SK-N-SH treated with all-trans-retinoic acid at 6 μM for 48 hours (cell line): ENCODE measurements around the gene FPGS.
"Not testable (repeated sequence)": the region's sequence is repeated elsewhere in the genome, so short reads cannot be mapped to it uniquely, and the experiment has no call there.

ENCODE experiments used
- ATAC-seq: fragments of 200-7000 bp; cut with Tn5 transposase; 3 replicates; pipeline ENCODE4 v1.9.1; 2020; ENCODE audit warnings: mild to moderate bottlenecking, moderate library complexity
- ARNTL ChIP-seq: fragments of 450-650 bp; formaldehyde crosslinking; IDR thresholded peaks from 2 replicates; pipeline ENCODE4 v1.5.0; 2020; ENCODE audit warnings: low read depth, mild to moderate bottlenecking, moderate library complexity, borderline replicate concordance
- BACH2 ChIP-seq: fragments of 250-450 bp; sonication (Bioruptor Pico); IDR thresholded peaks from 2 replicates; pipeline ENCODE4 v1.9.0; 2021; ENCODE audit warnings: mild to moderate bottlenecking, borderline replicate concordance
- CSDC2 ChIP-seq: fragments of 250-450 bp; sonication (Bioruptor Pico); IDR thresholded peaks from 2 replicates; pipeline ENCODE4 v1.5.0; 2020; ENCODE audit warnings: mild to moderate bottlenecking, moderate library complexity
- GLIS3 ChIP-seq: fragments of 250-450 bp; sonication (Bioruptor Pico); IDR thresholded peaks from 2 replicates; pipeline ENCODE4 v1.5.0; 2020; ENCODE audit warnings: mild to moderate bottlenecking, moderate library complexity
- OSR1 ChIP-seq: fragments of 250-450 bp; sonication (Bioruptor Pico); IDR thresholded peaks from 2 replicates; pipeline ENCODE4 v1.8.0; 2022; ENCODE audit warnings: moderate library complexity, mild to moderate bottlenecking, inconsistent platforms
- RARB ChIP-seq: fragments of 250-450 bp; sonication (Bioruptor Pico); IDR thresholded peaks from 2 replicates; pipeline ENCODE4 v1.8.0; 2021; ENCODE audit warnings: mild to moderate bottlenecking, moderate library complexity
- SNAI2 ChIP-seq: fragments of 250-450 bp; sonication (Bioruptor Pico); IDR thresholded peaks from 2 replicates; pipeline ENCODE4 v1.5.0; 2020; ENCODE audit warnings: mild to moderate bottlenecking, moderate library complexity
- TCF4 ChIP-seq: fragments of 250-450 bp; sonication (Bioruptor Pico); IDR thresholded peaks from 2 replicates; pipeline ENCODE4 v1.8.0; 2021; ENCODE audit warnings: mild to moderate bottlenecking, moderate library complexity, borderline replicate concordance
- TOX ChIP-seq: fragments of 250-450 bp; sonication (Bioruptor Pico); IDR thresholded peaks from 2 replicates; pipeline ENCODE4 v1.8.0; 2021; ENCODE audit warnings: mild to moderate bottlenecking, moderate library complexity, borderline replicate concordance
- TSHZ2 ChIP-seq: fragments of 250-450 bp; sonication (Bioruptor Pico); IDR thresholded peaks from 2 replicates; pipeline ENCODE4 v1.5.0; 2020; ENCODE audit warnings: mild to moderate bottlenecking, moderate library complexity
- ZFP3 ChIP-seq: fragments of 250-450 bp; sonication (Bioruptor Pico); IDR thresholded peaks from 2 replicates; pipeline ENCODE4 v1.5.0; 2020; ENCODE audit warnings: mild to moderate bottlenecking, moderate library complexity
- ZFP30 ChIP-seq: fragments of 450-650 bp; formaldehyde crosslinking; IDR thresholded peaks from 2 replicates; pipeline ENCODE4 v1.5.0; 2022; ENCODE audit warnings: mild to moderate bottlenecking, moderate library complexity
- ZNF565 ChIP-seq: fragments of 450-650 bp; formaldehyde crosslinking; conservative IDR thresholded peaks from 2 replicates; pipeline ENCODE4 v1.5.0; 2020; ENCODE audit warnings: low read depth, mild to moderate bottlenecking, moderate library complexity
- ZNF70 ChIP-seq: fragments of 450-650 bp; formaldehyde crosslinking; IDR thresholded peaks from 2 replicates; pipeline ENCODE4 v1.5.0; 2020; ENCODE audit warnings: mild to moderate bottlenecking, moderate library complexity
- ZNF8 ChIP-seq: fragments of 450-650 bp; formaldehyde crosslinking; IDR thresholded peaks from 2 replicates; pipeline ENCODE4 v1.5.0; 2020; ENCODE audit warnings: mild to moderate bottlenecking, moderate library complexity
- TF ChIP-seq, protein P1 (sequence below): fragments of 250-450 bp; sonication (Bioruptor Pico); IDR thresholded peaks from 2 replicates; pipeline ENCODE4 v1.5.1; 2021; ENCODE audit warnings: mild to moderate bottlenecking, moderate library complexity
- TF ChIP-seq, protein P2 (sequence below): fragments of 250-450 bp; sonication (Bioruptor Pico); IDR thresholded peaks from 2 replicates; pipeline ENCODE4 v1.8.0; 2020; ENCODE audit warnings: mild to moderate bottlenecking, moderate library complexity, borderline replicate concordance
- TF ChIP-seq, protein P3 (sequence below): fragments of 250-450 bp; sonication (Bioruptor Pico); IDR thresholded peaks from 2 replicates; pipeline ENCODE4 v1.5.1; 2020; ENCODE audit warnings: low read depth, mild to moderate bottlenecking, moderate library complexity

The FPGS gene

GRCh38 chr9:127756233-127756632, 46.4 kb upstream of the FPGS start:
- TF ChIP-seq, protein P1, sequence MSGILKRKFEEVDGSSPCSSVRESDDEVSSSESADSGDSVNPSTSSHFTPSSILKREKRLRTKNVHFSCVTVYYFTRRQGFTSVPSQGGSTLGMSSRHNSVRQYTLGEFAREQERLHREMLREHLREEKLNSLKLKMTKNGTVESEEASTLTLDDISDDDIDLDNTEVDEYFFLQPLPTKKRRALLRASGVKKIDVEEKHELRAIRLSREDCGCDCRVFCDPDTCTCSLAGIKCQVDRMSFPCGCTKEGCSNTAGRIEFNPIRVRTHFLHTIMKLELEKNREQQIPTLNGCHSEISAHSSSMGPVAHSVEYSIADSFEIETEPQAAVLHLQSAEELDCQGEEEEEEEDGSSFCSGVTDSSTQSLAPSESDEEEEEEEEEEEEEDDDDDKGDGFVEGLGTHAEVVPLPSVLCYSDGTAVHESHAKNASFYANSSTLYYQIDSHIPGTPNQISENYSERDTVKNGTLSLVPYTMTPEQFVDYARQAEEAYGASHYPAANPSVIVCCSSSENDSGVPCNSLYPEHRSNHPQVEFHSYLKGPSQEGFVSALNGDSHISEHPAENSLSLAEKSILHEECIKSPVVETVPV, result no peak
- TF ChIP-seq OSR1 (CRISPR knock-in tag) (no peak), BACH2 (no peak), ARNTL (CRISPR knock-in tag) (no peak), TSHZ2 (no peak), ZNF565 (CRISPR knock-in tag) (no peak), SNAI2 (no peak), TOX (CRISPR knock-in tag) (no peak), CSDC2 (no peak), ZNF70 (CRISPR knock-in tag) (no peak)
- TF ChIP-seq, protein P2, sequence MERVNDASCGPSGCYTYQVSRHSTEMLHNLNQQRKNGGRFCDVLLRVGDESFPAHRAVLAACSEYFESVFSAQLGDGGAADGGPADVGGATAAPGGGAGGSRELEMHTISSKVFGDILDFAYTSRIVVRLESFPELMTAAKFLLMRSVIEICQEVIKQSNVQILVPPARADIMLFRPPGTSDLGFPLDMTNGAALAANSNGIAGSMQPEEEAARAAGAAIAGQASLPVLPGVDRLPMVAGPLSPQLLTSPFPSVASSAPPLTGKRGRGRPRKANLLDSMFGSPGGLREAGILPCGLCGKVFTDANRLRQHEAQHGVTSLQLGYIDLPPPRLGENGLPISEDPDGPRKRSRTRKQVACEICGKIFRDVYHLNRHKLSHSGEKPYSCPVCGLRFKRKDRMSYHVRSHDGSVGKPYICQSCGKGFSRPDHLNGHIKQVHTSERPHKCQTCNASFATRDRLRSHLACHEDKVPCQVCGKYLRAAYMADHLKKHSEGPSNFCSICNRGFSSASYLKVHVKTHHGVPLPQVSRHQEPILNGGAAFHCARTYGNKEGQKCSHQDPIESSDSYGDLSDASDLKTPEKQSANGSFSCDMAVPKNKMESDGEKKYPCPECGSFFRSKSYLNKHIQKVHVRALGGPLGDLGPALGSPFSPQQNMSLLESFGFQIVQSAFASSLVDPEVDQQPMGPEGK, result no peak
- ATAC-seq, result no peak

GRCh38 chr9:127756776-127757175, 45.9 kb upstream of the FPGS start:
- not testable (repeated sequence) for ATAC-seq

GRCh38 chr9:127758843-127759242, 43.8 kb upstream of the FPGS start:
- TF ChIP-seq, protein P1, result no peak
- no peak for TF ChIP-seq ZFP3 (CRISPR knock-in tag)
- TF ChIP-seq, protein P2, result no peak
- no peak for TF ChIP-seq CSDC2
- TF ChIP-seq SNAI2, result no peak
- no peak for TF ChIP-seq ZNF8 (CRISPR knock-in tag)
- TF ChIP-seq RARB (CRISPR knock-in tag), result no peak
- no peak for TF ChIP-seq ZFP30 (CRISPR knock-in tag)
- TF ChIP-seq OSR1 (CRISPR knock-in tag), result no peak
- no peak for TF ChIP-seq GLIS3 (CRISPR knock-in tag)
- TF ChIP-seq, protein P3, sequence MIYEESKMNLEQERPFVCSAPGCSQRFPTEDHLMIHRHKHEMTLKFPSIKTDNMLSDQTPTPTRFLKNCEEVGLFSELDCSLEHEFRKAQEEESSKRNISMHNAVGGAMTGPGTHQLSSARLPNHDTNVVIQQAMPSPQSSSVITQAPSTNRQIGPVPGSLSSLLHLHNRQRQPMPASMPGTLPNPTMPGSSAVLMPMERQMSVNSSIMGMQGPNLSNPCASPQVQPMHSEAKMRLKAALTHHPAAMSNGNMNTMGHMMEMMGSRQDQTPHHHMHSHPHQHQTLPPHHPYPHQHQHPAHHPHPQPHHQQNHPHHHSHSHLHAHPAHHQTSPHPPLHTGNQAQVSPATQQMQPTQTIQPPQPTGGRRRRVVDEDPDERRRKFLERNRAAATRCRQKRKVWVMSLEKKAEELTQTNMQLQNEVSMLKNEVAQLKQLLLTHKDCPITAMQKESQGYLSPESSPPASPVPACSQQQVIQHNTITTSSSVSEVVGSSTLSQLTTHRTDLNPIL (CRISPR knock-in tag), result no peak
- TF ChIP-seq, all 23 proteins: peak for 0
- ATAC-seq, result no peak

GRCh38 chr9:127761061-127761460, 41.6 kb upstream of the FPGS start:
- no peak for ATAC-seq
- TF ChIP-seq ZNF70 (CRISPR knock-in tag) (no peak), TCF4 (CRISPR knock-in tag) (no peak), ZFP3 (CRISPR knock-in tag) (no peak), OSR1 (CRISPR knock-in tag) (no peak), BACH2 (no peak), SNAI2 (no peak), TOX (CRISPR knock-in tag) (no peak)
- TF ChIP-seq, protein P2, result no peak
